ENCODE data around the gene CHCHD3.

DNA sequence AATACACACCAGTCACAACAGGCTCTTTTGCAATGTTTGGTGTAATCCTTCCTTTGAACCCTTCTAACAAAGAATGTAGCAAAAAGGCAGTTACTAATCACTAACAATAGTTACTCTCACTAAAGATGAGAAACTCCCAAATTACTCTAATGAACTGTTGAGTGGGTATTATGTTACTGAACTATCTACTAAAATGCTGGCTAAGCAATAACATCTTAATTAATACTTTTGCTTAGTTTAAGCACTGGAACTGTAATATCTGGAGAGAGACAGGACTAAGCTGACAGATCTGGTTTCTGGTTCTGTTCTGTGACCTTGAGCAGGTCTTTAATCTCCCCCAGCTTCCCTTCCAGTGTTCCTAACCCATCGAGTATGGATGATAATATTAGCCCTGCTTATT, 241.7 kb downstream of the CHCHD3 start:
- TF ChIP-seq, protein P1, sequence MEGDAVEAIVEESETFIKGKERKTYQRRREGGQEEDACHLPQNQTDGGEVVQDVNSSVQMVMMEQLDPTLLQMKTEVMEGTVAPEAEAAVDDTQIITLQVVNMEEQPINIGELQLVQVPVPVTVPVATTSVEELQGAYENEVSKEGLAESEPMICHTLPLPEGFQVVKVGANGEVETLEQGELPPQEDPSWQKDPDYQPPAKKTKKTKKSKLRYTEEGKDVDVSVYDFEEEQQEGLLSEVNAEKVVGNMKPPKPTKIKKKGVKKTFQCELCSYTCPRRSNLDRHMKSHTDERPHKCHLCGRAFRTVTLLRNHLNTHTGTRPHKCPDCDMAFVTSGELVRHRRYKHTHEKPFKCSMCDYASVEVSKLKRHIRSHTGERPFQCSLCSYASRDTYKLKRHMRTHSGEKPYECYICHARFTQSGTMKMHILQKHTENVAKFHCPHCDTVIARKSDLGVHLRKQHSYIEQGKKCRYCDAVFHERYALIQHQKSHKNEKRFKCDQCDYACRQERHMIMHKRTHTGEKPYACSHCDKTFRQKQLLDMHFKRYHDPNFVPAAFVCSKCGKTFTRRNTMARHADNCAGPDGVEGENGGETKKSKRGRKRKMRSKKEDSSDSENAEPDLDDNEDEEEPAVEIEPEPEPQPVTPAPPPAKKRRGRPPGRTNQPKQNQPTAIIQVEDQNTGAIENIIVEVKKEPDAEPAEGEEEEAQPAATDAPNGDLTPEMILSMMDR (IDR thresholded peaks at IDR 0.05), result no peak
- TF ChIP-seq POLR2A (IDR thresholded peaks at IDR 0.05) (no peak), POLR2AphosphoS5 (IDR thresholded peaks at IDR 0.05) (no peak)

Data from breast epithelium (tissue), 3 donors.